Cardiac muscle cell (in vitro differentiated cells and primary cell): ENCODE data around the gene NPPA. TPM values are rescaled to one million over a fixed set of nuclear protein-coding genes. Genes with fewer than 3 reads are reported as not detected.
A peak's percentile ranks its signal among the peaks of the same experiment; 100 is the strongest.

Source experiments
- DNase-seq, 2 donors: peaks; one replicate each; pipeline versions ENCODE4 v3.0.0 to v3.0.0-alpha.2; 2010 to 2017; ENCODE audit warnings: low read depth in 1 of 2, low spot score in 1 of 2
- H3K27ac ChIP-seq: fragments of 200-600 bp; sonication (generic); 2 replicates; pipeline ENCODE4 v1.5.1; 2016
- H3K27me3 ChIP-seq: fragments of 200-600 bp; sonication (generic); 2 replicates; pipeline ENCODE4 v1.6.0; 2016; ENCODE audit warnings: control low read depth
- H3K36me3 ChIP-seq: fragments of 200-600 bp; sonication (generic); 2 replicates; pipeline ENCODE4 v1.5.1; 2016; ENCODE audit warnings: control low read depth
- H3K4me1 ChIP-seq: fragments of 200-600 bp; sonication (generic); 2 replicates; pipeline ENCODE4 v1.8.1; 2017; ENCODE audit warnings: low read depth, mild to moderate bottlenecking, mixed run types
- H3K4me3 ChIP-seq: fragments of 200-600 bp; sonication (generic); 2 replicates; pipeline ENCODE4 v1.5.1; 2016; ENCODE audit warnings: mild to moderate bottlenecking
- H3K9me3 ChIP-seq: fragments of 200-600 bp; sonication (generic); 2 replicates; pipeline ENCODE4 v1.5.1; 2017; ENCODE audit warnings: low read depth, mild to moderate bottlenecking, control low read depth
- polyA plus RNA-seq: library from polyadenylated mRNA; unstranded; fragments of >200 nt; fragmentation: Nextera tagmentation; extraction: Ambion mirVana; gene quantifications from 2 replicates; pipeline ENCODE4 v1.2.1, GENCODE V29; 2016
- total RNA-seq: library from RNA; depleted of rRNA; stranded (reverse); fragments of >200 nt; gene quantifications from 2 replicates; pipeline ENCODE4 v1.2.3, GENCODE V29; 2016
- TF ChIP-seq, protein P1 (sequence below): IDR thresholded peaks from 2 replicates; pipeline ENCODE4 v1.5.1; 2012; ENCODE audit warnings: low read depth, mild to moderate bottlenecking, low read length

The NPPA gene
- total and polyA plus RNA-seq, 2 experiments from 2014 or later: 57.5 to 601 TPM

DNA sequence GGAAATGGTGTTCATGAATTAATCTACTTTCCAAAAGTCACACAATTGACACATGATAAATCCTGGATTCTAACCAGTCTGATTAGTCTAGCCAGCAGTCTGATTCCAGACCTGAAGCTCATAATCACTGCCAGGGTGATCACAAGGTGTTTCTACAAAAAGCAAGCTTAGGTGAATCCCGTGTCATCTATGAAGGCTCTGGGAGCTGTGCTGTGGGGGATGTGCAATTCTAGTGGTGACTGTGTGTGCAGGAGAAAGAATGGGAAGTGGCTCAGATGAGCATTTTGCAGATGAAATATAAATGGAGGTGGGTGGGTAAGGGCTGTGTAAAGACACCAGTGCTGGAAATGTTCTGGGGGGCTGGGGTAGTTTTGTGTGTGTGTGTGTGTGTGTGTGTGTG, 13.0 kb upstream of the NPPA start:
- H3K4me3 ChIP-seq: no peak overlapping the region
- H3K27me3 ChIP-seq: peaks cover 39% of the 10 kb centered on the region

GRCh38 chr1:11860083-11860482, 12.5 kb upstream of the NPPA start:
- Histone ChIP-seq H3K9me3 (no peaks in the 10 kb centered on the region), H3K27ac (no peak overlapping the region), H3K4me1 (peaks cover 5% of the 10 kb centered on the region), H3K4me3 (no peak overlapping the region), H3K27me3 (peaks cover 39% of the 10 kb centered on the region), H3K36me3 (no peaks in the 10 kb centered on the region)
- TF ChIP-seq, protein P1, sequence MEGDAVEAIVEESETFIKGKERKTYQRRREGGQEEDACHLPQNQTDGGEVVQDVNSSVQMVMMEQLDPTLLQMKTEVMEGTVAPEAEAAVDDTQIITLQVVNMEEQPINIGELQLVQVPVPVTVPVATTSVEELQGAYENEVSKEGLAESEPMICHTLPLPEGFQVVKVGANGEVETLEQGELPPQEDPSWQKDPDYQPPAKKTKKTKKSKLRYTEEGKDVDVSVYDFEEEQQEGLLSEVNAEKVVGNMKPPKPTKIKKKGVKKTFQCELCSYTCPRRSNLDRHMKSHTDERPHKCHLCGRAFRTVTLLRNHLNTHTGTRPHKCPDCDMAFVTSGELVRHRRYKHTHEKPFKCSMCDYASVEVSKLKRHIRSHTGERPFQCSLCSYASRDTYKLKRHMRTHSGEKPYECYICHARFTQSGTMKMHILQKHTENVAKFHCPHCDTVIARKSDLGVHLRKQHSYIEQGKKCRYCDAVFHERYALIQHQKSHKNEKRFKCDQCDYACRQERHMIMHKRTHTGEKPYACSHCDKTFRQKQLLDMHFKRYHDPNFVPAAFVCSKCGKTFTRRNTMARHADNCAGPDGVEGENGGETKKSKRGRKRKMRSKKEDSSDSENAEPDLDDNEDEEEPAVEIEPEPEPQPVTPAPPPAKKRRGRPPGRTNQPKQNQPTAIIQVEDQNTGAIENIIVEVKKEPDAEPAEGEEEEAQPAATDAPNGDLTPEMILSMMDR: no peak
- DNase-seq: no peak

More for the DNA sequence above, 13.0 kb upstream of the NPPA start:
- Histone ChIP-seq H3K27ac (no peak overlapping the region), H3K9me3 (no peaks in the 10 kb centered on the region), H3K36me3 (no peaks in the 10 kb centered on the region), H3K4me1 (peaks cover 5% of the 10 kb centered on the region)
- TF ChIP-seq, protein P1: no peak
- no peak for DNase-seq

DNA sequence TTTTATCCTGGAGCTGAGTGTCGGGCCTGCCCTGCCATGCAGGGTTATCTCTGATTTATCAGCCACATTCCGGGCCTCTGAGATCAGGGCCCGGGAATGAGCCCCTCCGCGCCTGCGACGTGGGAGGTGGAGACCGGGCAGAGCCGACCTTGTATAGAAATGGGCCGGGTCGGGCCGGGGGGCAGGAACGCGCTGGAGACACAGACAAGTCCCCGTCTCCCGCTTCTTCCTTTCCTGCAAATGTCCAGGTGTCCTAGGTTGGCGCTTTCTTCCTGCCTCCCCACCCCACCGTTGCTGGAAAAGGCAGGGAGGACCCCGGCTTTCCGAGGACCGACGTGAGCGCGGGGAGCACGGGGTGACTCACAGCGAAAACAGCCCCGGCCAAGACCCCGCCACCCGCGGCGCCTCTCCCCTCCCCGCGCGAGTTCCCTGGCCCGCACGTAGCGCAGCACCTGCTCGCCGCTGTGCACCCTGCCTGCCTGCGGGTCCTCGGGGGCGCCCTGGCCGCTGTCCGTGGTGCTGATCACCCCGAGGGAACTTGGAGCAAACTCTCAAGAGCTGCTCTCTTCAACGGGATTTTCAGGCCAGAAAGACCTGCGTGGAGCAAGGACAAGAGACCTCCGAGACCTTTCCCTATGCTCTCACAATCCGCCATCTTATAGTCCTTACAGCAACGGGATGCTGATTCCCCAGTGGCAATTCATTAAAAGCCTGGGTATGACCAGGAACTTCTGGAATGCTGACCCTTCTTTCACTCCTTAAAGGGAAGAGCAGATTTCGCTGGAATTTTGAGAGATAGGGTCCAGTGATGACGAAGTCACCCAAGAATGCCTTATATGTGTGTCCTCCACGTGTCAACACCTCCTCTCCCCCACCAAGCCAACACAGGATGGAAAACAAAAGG, 11.6 kb upstream of the NPPA start:
- peak overlapping the region; percentile 2 for H3K4me3 ChIP-seq
- H3K27ac ChIP-seq: no peak overlapping the region
- H3K4me1 ChIP-seq: no peaks in the 10 kb centered on the region
- TF ChIP-seq, protein P1: peak; percentile 41
- no peaks in the 10 kb centered on the region for H3K9me3 ChIP-seq
- DNase-seq: peak; percentile 77 to 91
- H3K27me3 ChIP-seq: peaks cover 39% of the 10 kb centered on the region
- no peaks in the 10 kb centered on the region for H3K36me3 ChIP-seq

- peaks cover 39% of the 10 kb centered on the region for H3K27me3 ChIP-seq
- H3K36me3 ChIP-seq: no peaks in the 10 kb centered on the region
- no peak within 1 kb of the TSS for H3K27ac ChIP-seq
- TF ChIP-seq, protein P1: no peak
- peak within 1 kb of the TSS; percentile 2 for H3K4me3 ChIP-seq
- no peaks in the 10 kb centered on the region for H3K4me1 ChIP-seq
- no peaks in the 10 kb centered on the region for H3K9me3 ChIP-seq
- no peak for DNase-seq
Observed at GRCh38 chr1:11858613-11858967, 11.0 kb upstream of the NPPA start, which contains the start of gene NPPB. TSS of gene NPPB (minus strand) at chr1:11858945. CDS start at chr1:11858833, 112 bp downstream.

DNA sequence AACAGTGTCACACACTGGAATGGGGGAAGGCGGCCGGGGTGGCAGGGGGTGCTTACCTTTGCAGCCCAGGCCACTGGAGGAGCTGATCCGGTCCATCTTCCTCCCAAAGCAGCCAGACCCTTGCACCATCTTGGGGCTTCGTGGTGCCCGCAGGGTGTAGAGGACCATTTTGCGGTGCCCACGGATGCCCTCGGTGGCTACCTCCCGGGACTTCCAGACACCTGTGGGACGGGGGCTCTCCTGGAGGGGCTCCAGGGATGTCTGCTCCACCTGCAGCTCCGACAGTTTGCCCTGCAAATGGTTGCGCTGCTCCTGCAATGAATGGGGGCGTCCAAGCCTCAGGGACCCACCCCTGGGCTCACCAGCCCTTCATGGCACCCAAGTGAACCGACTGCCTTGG, 10.6 kb upstream of the NPPA start:
- Histone ChIP-seq H3K27ac (no peak overlapping the region), H3K4me3 (no peak overlapping the region), H3K9me3 (no peaks in the 10 kb centered on the region), H3K36me3 (no peaks in the 10 kb centered on the region), H3K4me1 (no peaks in the 10 kb centered on the region), H3K27me3 (peaks cover 39% of the 10 kb centered on the region)
- TF ChIP-seq, protein P1: no peak
- no peak for DNase-seq
